Measurements from ENCODE around the gene SMIM21. TPM values are rescaled to one million over a fixed set of nuclear protein-coding genes. Genes with fewer than 3 reads are reported as not detected.

Gene SMIM21
- total and polyA plus RNA-seq, 2 of the 8 experiments (the other 6 are each of a cell fraction or from before 2014, with no cell fraction given): not detected

GRCh38 chr18:75377258-75377657, 50.2 kb downstream of the SMIM21 start (continued):
- TF ChIP-seq ATF3 (IDR thresholded peaks at IDR 0.05; ENCODE audit: insufficient read depth, low read depth, low read length) (no peak), HDAC2 (IDR thresholded peaks at IDR 0.05; ENCODE audit: borderline replicate concordance in 1 of 2, low read depth in 2 of 2, low read length in 2 of 2) (no peak)
